CD14-positive monocyte (primary cell): ENCODE measurements around the gene ADRB1. TPM values are rescaled to one million over a fixed set of nuclear protein-coding genes. Genes with fewer than 3 reads are reported as not detected.

ENCODE experiments used
- DNase-seq, 3 donors: peaks; one replicate each; pipeline ENCODE4 v3.0.0-alpha.2; 2011 to 2022
- H2AFZ ChIP-seq: 2 replicates; pipeline ENCODE4 v1.6.0; 2012; ENCODE audit warnings: mild to moderate bottlenecking, low read depth, low read length, inconsistent platforms; ENCODE audit not compliant: insufficient read depth, poor library complexity, severe bottlenecking
- H3K27ac ChIP-seq, 2 donors: 1 replicate in 1 of 2; 2 replicates in 1 of 2; pipeline ENCODE4 v1.5.1; 2012 to 2013; ENCODE audit warnings: low read length in 2 of 2, control low read depth in 1 of 2, inconsistent platforms in 1 of 2, low read depth in 1 of 2, mild to moderate bottlenecking in 1 of 2
- H3K27me3 ChIP-seq, 2 donors: one replicate each; pipeline versions ENCODE4 v1.6.0 to v1.6.1; 2011 to 2013; ENCODE audit warnings: low read length in 2 of 2; ENCODE audit not compliant: control insufficient read depth in 2 of 2, insufficient read depth in 2 of 2
- H3K36me3 ChIP-seq, 2 donors: replicated peaks in 1 of 2; 1 replicate in 1 of 2; 2 replicates in 1 of 2; pipeline versions ENCODE4 v1.5.1 to v1.6.1; 2012 to 2013; ENCODE audit warnings: low read length in 2 of 2, control low read depth in 1 of 2, inconsistent platforms in 1 of 2, mild to moderate bottlenecking in 1 of 2; ENCODE audit not compliant: insufficient read depth in 2 of 2, control insufficient read depth in 1 of 2
- H3K4me1 ChIP-seq, 2 donors: 1 replicate in 1 of 2; 2 replicates in 1 of 2; pipeline versions ENCODE4 v1.5.1 to v1.6.1; 2012 to 2013; ENCODE audit warnings: low read length in 2 of 2, control low read depth in 1 of 2, inconsistent platforms in 1 of 2, mild to moderate bottlenecking in 1 of 2, moderate library complexity in 1 of 2; ENCODE audit not compliant: insufficient read depth in 2 of 2, control insufficient read depth in 1 of 2
- H3K4me2 ChIP-seq: replicated peaks from 2 replicates; pipeline ENCODE3; 2012; ENCODE audit warnings: low read length, moderate library complexity, mild to moderate bottlenecking; ENCODE audit not compliant: poor library complexity, severe bottlenecking; ENCODE audit errors: extremely low read depth
- H3K4me3 ChIP-seq, 3 experiments: fragments of 200-600 bp in 1 of 3; sonication (generic) in 1 of 3; replicated peaks in 1 of 3; 1 replicate in 2 of 3; 2 replicates in 1 of 3; pipeline ENCODE4 v1.5.1; 2011 to 2013; ENCODE audit warnings: low read length in 3 of 3, mild to moderate bottlenecking in 3 of 3, control low read depth in 2 of 3, low read depth in 2 of 3, inconsistent platforms in 1 of 3, moderate library complexity in 1 of 3
- H3K79me2 ChIP-seq: 2 replicates; pipeline ENCODE4 v1.6.0; 2012; ENCODE audit warnings: mild to moderate bottlenecking, control low read depth, inconsistent platforms, low read length, moderate library complexity; ENCODE audit not compliant: insufficient read depth
- H3K9ac ChIP-seq: 2 replicates; pipeline ENCODE4 v1.6.0; 2017; ENCODE audit warnings: low read length, mild to moderate bottlenecking; ENCODE audit not compliant: insufficient read depth, poor library complexity, severe bottlenecking
- H3K9me3 ChIP-seq, 2 donors: replicated peaks in 1 of 2; 1 replicate in 1 of 2; 2 replicates in 1 of 2; pipeline versions ENCODE4 v1.5.1 to v1.6.1; 2012 to 2013; ENCODE audit warnings: low read length in 2 of 2, control low read depth in 1 of 2; ENCODE audit not compliant: control insufficient read depth in 1 of 2, insufficient read depth in 1 of 2
- H4K20me1 ChIP-seq: 2 replicates; pipeline ENCODE4 v1.6.0; 2012; ENCODE audit warnings: mild to moderate bottlenecking, low read length, control low read depth, moderate library complexity; ENCODE audit not compliant: insufficient read depth
- H3K27ac Mint-ChIP-seq, 7 donors: one replicate each; pipeline ENCODE4 v1.8.0; 2020; ENCODE audit warnings: mild to moderate bottlenecking in 7 of 7, mixed read lengths in 7 of 7, moderate library complexity in 6 of 7, inconsistent platforms in 2 of 7
- H3K27me3 Mint-ChIP-seq, 3 donors: one replicate each; pipeline ENCODE4 v1.8.0; 2021 to 2022; ENCODE audit warnings: low read depth in 3 of 3, mild to moderate bottlenecking in 3 of 3, mixed read lengths in 3 of 3, moderate library complexity in 3 of 3, inconsistent platforms in 1 of 3
- H3K36me3 Mint-ChIP-seq, 2 donors: one replicate each; pipeline ENCODE4 v1.8.0; 2020; ENCODE audit warnings: mixed read lengths in 2 of 2, inconsistent platforms in 1 of 2, mild to moderate bottlenecking in 1 of 2
- H3K4me1 Mint-ChIP-seq: one replicate; pipeline ENCODE4 v1.8.0; 2020; ENCODE audit warnings: mild to moderate bottlenecking, mixed read lengths
- H3K4me3 Mint-ChIP-seq, 2 donors: one replicate each; pipeline ENCODE4 v1.8.0; 2020; ENCODE audit warnings: mild to moderate bottlenecking in 2 of 2, mixed read lengths in 2 of 2, moderate library complexity in 1 of 2
- H3K9me3 Mint-ChIP-seq, 7 donors: one replicate each; pipeline ENCODE4 v1.8.0; 2020 to 2022; ENCODE audit warnings: mixed read lengths in 7 of 7, mild to moderate bottlenecking in 6 of 7, moderate library complexity in 6 of 7, inconsistent platforms in 2 of 7
- CTCF ChIP-seq: fragments of 200-600 bp; IDR thresholded peaks from one replicate; pipeline ENCODE4 v1.8.0; 2022; ENCODE audit warnings: antibody characterized with exemption, mild to moderate bottlenecking
- WGBS: methylation state at CpG from one replicate; pipeline ENCODE4 v1.1.5; 2013; ENCODE audit warnings: missing lambda C conversion rate; ENCODE audit not compliant: insufficient coverage; 5-methylcytosine and 5-hydroxymethylcytosine counted together
- intact Hi-C, 2 donors: fragments of 100-400 bp; cut with micrococcal nuclease; formaldehyde crosslinking; loops; one replicate each; pipeline versions ENCODE4 v1.15.0 to v1.15.1; 2023
- polyA plus RNA-seq, 3 donors: library from polyadenylated mRNA; depleted of rRNA in 1 of 3; unstranded in 2 of 3; stranded (reverse) in 1 of 3; fragments of 300-500 nt in 2 of 3; fragments of >200 nt in 1 of 3; fragmentation: Illumina TruSeq in 2 of 3; gene quantifications; 1 replicate in 2 of 3; 2 replicates in 1 of 3; pipeline ENCODE4 v1.2.3, GENCODE V29; 2012 to 2021

Gene ADRB1
- polyA plus RNA-seq, 3 donors, result 0.05 to 3.4 TPM; not detected in 1

GRCh38 chr10:114061148-114061547 is 17.5 kb downstream of the ADRB1 start:
- Histone ChIP-seq H3K9ac (no peak overlapping the region), H3K4me2 (peak overlapping the region; percentile 53), H3K36me3 (no peaks in the 10 kb centered on the region), H3K4me1 (peaks cover 63 to 82% of the 10 kb centered on the region in 2 donors), H3K27ac (peak overlapping the region in 1 of 2 donors; percentile 10), H4K20me1 (no peaks in the 10 kb centered on the region), H3K4me3 (peak overlapping the region in 1 of 3 experiments; percentile 6), H3K27me3 (peaks cover 0 to 2% of the 10 kb centered on the region in 2 donors), H3K9me3 (no peaks in the 10 kb centered on the region), H3K79me2 (no peaks in the 10 kb centered on the region), H2AFZ (no peak overlapping the region)
- Mint-ChIP-seq H3K36me3 (peaks cover 0 to 5% of the 10 kb centered on the region in 2 donors), H3K27me3 (peaks cover 5 to 9% (median 8%) of the 10 kb centered on the region in 3 donors), H3K4me1 (peaks cover 75% of the 10 kb centered on the region), H3K4me3 (peak overlapping the region in 1 of 2 donors; percentile 71), H3K27ac (peak overlapping the region in 4 of 7 donors; percentile 60 to 74 (median 66)), H3K9me3 (peaks cover 0 to 2% (median 0%) of the 10 kb centered on the region in 7 donors)
- 56% methylated on average over 4 of the region's 6 CpGs for WGBS
- intact Hi-C loops, result loop anchor here in 1 of 2 donors (5.0 kb wide), 1 partner anchor 39 kb away; no protein-coding TSS in a partner anchor
- DNase-seq, result peak in 2 of 3 donors; percentile 42 to 53
- no peak for TF ChIP-seq CTCF

- intact Hi-C loops, result loop anchor here in 1 of 2 donors (5.0 kb wide), 1 partner anchor 39 kb away; no protein-coding TSS in a partner anchor
- TF ChIP-seq CTCF, result no peak
- Histone ChIP-seq H3K9ac (no peak overlapping the region), H3K4me2 (peak overlapping the region; percentile 53), H3K9me3 (no peaks in the 10 kb centered on the region), H2AFZ (no peak overlapping the region), H3K4me3 (peak overlapping the region in 1 of 3 experiments; percentile 6), H3K27me3 (peaks cover 0 to 2% of the 10 kb centered on the region in 2 donors), H3K27ac (peak overlapping the region in 1 of 2 donors; percentile 10), H3K79me2 (no peaks in the 10 kb centered on the region), H3K36me3 (no peaks in the 10 kb centered on the region), H3K4me1 (peaks cover 61 to 82% of the 10 kb centered on the region in 2 donors), H4K20me1 (no peaks in the 10 kb centered on the region)
- Mint-ChIP-seq H3K27me3 (peaks cover 5 to 9% (median 6%) of the 10 kb centered on the region in 3 donors), H3K4me3 (peak overlapping the region; percentile 39), H3K9me3 (peaks cover 0 to 2% (median 0%) of the 10 kb centered on the region in 7 donors), H3K4me1 (peaks cover 75% of the 10 kb centered on the region), H3K27ac (peak overlapping the region; percentile 25 to 77 (median 66)), H3K36me3 (peaks cover 0 to 5% of the 10 kb centered on the region in 2 donors)
- peak; percentile 79 to 84 (median 82) for DNase-seq
- 40% methylated on average over 2 of the region's 9 CpGs for WGBS
These were observed 18.1 kb downstream of the ADRB1 start for GRCh38 chr10:114061789-114062188.
